Adrenal gland (tissue), 12 donors: ENCODE measurements around the gene SORL1. TPM values are rescaled to one million over a fixed set of nuclear protein-coding genes. Genes with fewer than 3 reads are reported as not detected.

Experiments
- DNase-seq, 7 donors: peaks; one replicate each; pipeline ENCODE4 v3.0.0-alpha.2; 2019 to 2020
- H3K27ac ChIP-seq, 5 donors: fragments of 200-600 bp; sonication (generic) in 4 of 5; 1 replicate in 3 of 5; 2 replicates in 2 of 5; pipeline versions ENCODE4 v1.5.1 to v1.8.0; 2016 to 2020; ENCODE audit warnings: mild to moderate bottlenecking in 1 of 5
- H3K27me3 ChIP-seq: fragments of 200-600 bp; 2 replicates; pipeline ENCODE4 v1.8.0; 2021
- H3K36me3 ChIP-seq, 2 donors: fragments of 200-600 bp; replicated peaks in 1 of 2; 1 replicate in 1 of 2; 2 replicates in 1 of 2; pipeline versions ENCODE4 v1.5.1 to v1.8.0; 2018 to 2022
- H3K4me1 ChIP-seq, 2 donors: fragments of 200-600 bp; replicated peaks in 1 of 2; 1 replicate in 1 of 2; 2 replicates in 1 of 2; pipeline versions ENCODE4 v1.5.1 to v1.8.0; 2018 to 2021
- H3K4me3 ChIP-seq, 4 donors: fragments of 200-600 bp; sonication (generic) in 3 of 4; one replicate each; pipeline ENCODE4 v1.5.1; 2016 to 2018
- H3K9me3 ChIP-seq, 3 donors: fragments of 200-600 bp; sonication (generic) in 1 of 3; replicated peaks in 1 of 3; 1 replicate in 2 of 3; 2 replicates in 1 of 3; pipeline versions ENCODE4 v1.5.1 to v1.8.0; 2016 to 2021
- POLR2A ChIP-seq, 2 donors: fragments of 450-650 bp; IDR thresholded peaks; one replicate each; pipeline ENCODE4 v1.6.1; 2017; ENCODE audit warnings: antibody characterized with exemption in 2 of 2, mild to moderate bottlenecking in 2 of 2, moderate library complexity in 1 of 2
- WGBS, 4 donors: extraction: QIAGEN DNeasy Blood & Tissue Kit in 2 of 4; methylation state at CpG; one replicate each; pipeline versions ENCODE4 v1.1.5 to v1.1.7; 2013 to 2017; 5-methylcytosine and 5-hydroxymethylcytosine counted together
- intact Hi-C, 2 donors: fragments of 100-400 bp; cut with DNase I; formaldehyde crosslinking; loops; one replicate each; pipeline versions ENCODE4 v1.14.1 to v1.15.0; 2022 to 2023
- polyA plus RNA-seq, 3 donors: library from polyadenylated mRNA; stranded (reverse); fragments of 200-250 nt in 2 of 3; fragments of 350-450 nt in 1 of 3; fragmentation: Illumina TruSeq in 1 of 3; extraction: RNeasy Lipid Tissue Mini Kit (QIAGEN cat#74804) in 1 of 3; gene quantifications; one replicate each; pipeline ENCODE4 v1.2.3, GENCODE V29; 2013 to 2014
- total RNA-seq, 9 donors: library from RNA; depleted of rRNA in 4 of 9; stranded (reverse); fragments of >200 nt in 4 of 9; fragments of 120-200 nt in 1 of 9; fragmentation: NEBNext Ultra II Directional in 1 of 9; extraction: Animal tissue kit (Norgen Biotek cat#: 25700) in 1 of 9; gene quantifications; one replicate each; pipeline versions ENCODE4 v1.1.0 to v1.2.4, GENCODE V29; 2013 to 2023
- TF ChIP-seq, protein P1 (sequence below), 6 experiments: fragments of 450-650 bp in 4 of 6; fragments of 200-600 bp in 2 of 6; sonication (generic) in 1 of 6; IDR thresholded peaks; 1 replicate in 5 of 6; 2 replicates in 1 of 6; pipeline versions ENCODE4 v1.5.1 to v1.8.0; 2016 to 2021; ENCODE audit warnings: antibody characterized with exemption in 6 of 6, mild to moderate bottlenecking in 2 of 6, moderate library complexity in 1 of 6
- donor health status: healthy with polysubstance abuse.
- donor health status: Bipolar disorder and iron deficiency.
- donor health status: DM: yes; HTN: yes; CAD: no.
- donor health status: DM: no; HTN: no; CAD: no.
- donor health status: DM: no; HTN: no; CAD: no.
- donor health status: DM: yes; HTN: yes; CAD: no.

Gene SORL1
- total and polyA plus RNA-seq, 12 donors = 1.0 to 28.6 (median 8.9) TPM

GRCh38 chr11:121487191-121487590 lies 35.1 kb downstream of the SORL1 start:
- Histone ChIP-seq H3K9me3 (no peaks in the 10 kb centered on the region), H3K36me3 (no peaks in the 10 kb centered on the region), H3K27me3 (no peaks in the 10 kb centered on the region), H3K4me1 (no peaks in the 10 kb centered on the region), H3K4me3 (no peak overlapping the region), H3K27ac (no peak overlapping the region)
- DNase-seq = no peak
- TF ChIP-seq, protein P1, sequence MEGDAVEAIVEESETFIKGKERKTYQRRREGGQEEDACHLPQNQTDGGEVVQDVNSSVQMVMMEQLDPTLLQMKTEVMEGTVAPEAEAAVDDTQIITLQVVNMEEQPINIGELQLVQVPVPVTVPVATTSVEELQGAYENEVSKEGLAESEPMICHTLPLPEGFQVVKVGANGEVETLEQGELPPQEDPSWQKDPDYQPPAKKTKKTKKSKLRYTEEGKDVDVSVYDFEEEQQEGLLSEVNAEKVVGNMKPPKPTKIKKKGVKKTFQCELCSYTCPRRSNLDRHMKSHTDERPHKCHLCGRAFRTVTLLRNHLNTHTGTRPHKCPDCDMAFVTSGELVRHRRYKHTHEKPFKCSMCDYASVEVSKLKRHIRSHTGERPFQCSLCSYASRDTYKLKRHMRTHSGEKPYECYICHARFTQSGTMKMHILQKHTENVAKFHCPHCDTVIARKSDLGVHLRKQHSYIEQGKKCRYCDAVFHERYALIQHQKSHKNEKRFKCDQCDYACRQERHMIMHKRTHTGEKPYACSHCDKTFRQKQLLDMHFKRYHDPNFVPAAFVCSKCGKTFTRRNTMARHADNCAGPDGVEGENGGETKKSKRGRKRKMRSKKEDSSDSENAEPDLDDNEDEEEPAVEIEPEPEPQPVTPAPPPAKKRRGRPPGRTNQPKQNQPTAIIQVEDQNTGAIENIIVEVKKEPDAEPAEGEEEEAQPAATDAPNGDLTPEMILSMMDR (IDR thresholded peaks at IDR 0.05) = no peak
- no peak for TF ChIP-seq POLR2A (IDR thresholded peaks at IDR 0.05)
- WGBS, 4 donors = 75 to 88% (median 80%) methylated on average over 5 to 6 of the region's 6 CpGs
- intact Hi-C loops = no loop called here

DNA sequence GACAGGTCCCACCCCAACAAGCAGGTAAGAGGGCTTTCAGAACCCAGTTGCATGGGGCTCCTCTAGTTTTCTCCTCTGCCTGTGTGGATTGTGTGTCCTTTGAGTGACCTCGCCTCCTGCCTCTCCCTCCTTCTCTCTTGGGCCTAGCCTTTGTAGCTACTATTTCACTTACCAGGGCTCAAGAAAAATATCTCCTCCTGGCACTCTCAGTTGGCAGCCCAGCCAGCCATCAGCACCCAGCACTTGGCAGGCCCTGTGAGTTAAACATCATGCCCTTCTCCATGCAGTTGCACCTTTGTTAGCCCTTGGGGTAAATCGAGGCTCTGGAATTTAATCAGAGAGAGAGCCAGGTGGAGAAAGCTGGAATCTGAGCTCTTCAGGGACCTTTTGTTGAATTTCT lies 36.1 kb downstream of the SORL1 start:
- Histone ChIP-seq H3K27me3 (no peaks in the 10 kb centered on the region), H3K9me3 (no peaks in the 10 kb centered on the region), H3K27ac (no peak overlapping the region), H3K4me3 (no peak overlapping the region), H3K4me1 (no peaks in the 10 kb centered on the region), H3K36me3 (no peaks in the 10 kb centered on the region)
- 79 to 87% (median 83%) methylated on average over 2 of the region's 2 CpGs for WGBS, 4 donors
- no peak for DNase-seq
- intact Hi-C loops = no loop called here
- TF ChIP-seq, protein P1 (IDR thresholded peaks at IDR 0.05) = no peak
- TF ChIP-seq POLR2A (IDR thresholded peaks at IDR 0.05) = no peak

DNA sequence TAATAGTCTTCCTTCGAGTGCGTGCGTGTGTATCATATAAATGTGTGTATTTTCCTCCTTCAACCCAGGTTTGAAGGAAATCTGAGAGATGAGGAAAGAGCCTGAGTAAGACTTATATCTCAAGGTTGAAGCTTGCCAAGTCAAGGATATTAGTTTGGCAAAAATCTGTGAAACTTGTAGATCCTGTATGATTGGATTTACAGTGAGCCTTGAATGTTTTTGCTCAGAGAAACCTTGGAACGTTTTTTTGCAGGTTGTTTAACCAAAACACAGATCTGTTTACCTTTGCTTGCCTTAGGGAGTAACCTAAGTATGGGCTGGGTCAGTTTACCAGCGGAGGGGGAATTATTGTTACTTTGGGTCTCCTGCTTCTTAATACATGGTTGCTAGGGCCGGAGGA lies 36.5 kb downstream of the SORL1 start:
- H3K27me3 ChIP-seq = no peaks in the 10 kb centered on the region
- H3K4me1 ChIP-seq = no peaks in the 10 kb centered on the region
- no peak overlapping the region for H3K27ac ChIP-seq
- WGBS, 4 donors = 80 to 85% (median 84%) methylated on average over 6 of the region's 6 CpGs
- no peaks in the 10 kb centered on the region for H3K36me3 ChIP-seq
- no peak overlapping the region for H3K4me3 ChIP-seq
- intact Hi-C loops = no loop called here
- H3K9me3 ChIP-seq = no peaks in the 10 kb centered on the region
- no peak for DNase-seq
- TF ChIP-seq, protein P1 (IDR thresholded peaks at IDR 0.05) = no peak
- TF ChIP-seq POLR2A (IDR thresholded peaks at IDR 0.05) = no peak

DNA sequence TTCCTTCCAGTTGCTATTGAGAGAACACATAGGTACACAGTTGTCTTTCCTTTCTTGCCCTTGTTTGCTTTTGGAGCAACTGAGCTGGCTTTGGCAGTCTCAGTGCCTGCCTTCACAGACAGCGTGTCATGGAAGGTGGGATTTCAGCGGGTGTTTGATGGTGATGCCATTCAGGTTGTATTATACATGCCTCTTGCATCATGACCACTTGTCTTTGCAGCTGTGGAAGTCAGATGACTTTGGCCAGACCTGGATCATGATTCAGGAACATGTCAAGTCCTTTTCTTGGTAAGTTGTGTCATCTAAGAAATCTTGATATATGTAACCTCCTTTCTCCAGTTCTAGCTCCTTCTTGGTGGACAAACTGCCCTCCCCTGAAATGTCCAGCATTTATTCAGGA lies 37.7 kb downstream of the SORL1 start:
- H3K27ac ChIP-seq = no peak overlapping the region
- H3K36me3 ChIP-seq = no peaks in the 10 kb centered on the region
- no peak for TF ChIP-seq POLR2A (IDR thresholded peaks at IDR 0.05)
- TF ChIP-seq, protein P1 (IDR thresholded peaks at IDR 0.05) = no peak
- 88 to 100% (median 95%) methylated on average over 2 of the region's 2 CpGs for WGBS, 4 donors
- H3K9me3 ChIP-seq = no peaks in the 10 kb centered on the region
- no peaks in the 10 kb centered on the region for H3K27me3 ChIP-seq
- no peak for DNase-seq
- no peaks in the 10 kb centered on the region for H3K4me1 ChIP-seq
- no peak overlapping the region for H3K4me3 ChIP-seq
- intact Hi-C loops = no loop called here
